A549 (cell line): ENCODE results near the gene CASP9. TPM values are rescaled to one million over a fixed set of nuclear protein-coding genes. Genes with fewer than 3 reads are reported as not detected.

Experiments used
- ATAC-seq, 2 experiments: fragments of 200-7000 bp in 1 of 2; fragments of >200 bp in 1 of 2; cut with Nextera tagmentation in 1 of 2; cut with Tn5 transposase in 1 of 2; 3 replicates each; pipeline versions ENCODE4 v1.8.0 to v1.9.1; 2018 to 2020; ENCODE audit warnings: mild to moderate bottlenecking in 1 of 2, moderate library complexity in 1 of 2
- CTCF ChIA-PET: fragments of 300-600 bp; sonication (Branson Sonifier 250); formaldehyde crosslinking; extraction: SDS; loops from one replicate; lab custom pipeline; 2021; ENCODE audit warnings: antibody characterized with exemption, inconsistent platforms; lab: Yijun Ruan, JAX
- POLR2A ChIA-PET: fragments of 350-600 bp; formaldehyde crosslinking; extraction: SDS; loops from one replicate; lab custom pipeline; 2021; ENCODE audit warnings: antibody characterized with exemption, inconsistent platforms; lab: Yijun Ruan, JAX
- DNase-seq, 2 experiments: peaks; one replicate each; pipeline versions ENCODE4 v3.0.0 to v3.0.0-alpha.2; 2011 to 2016; ENCODE audit warnings: low read depth in 1 of 2, low spot score in 1 of 2
- FAIRE-seq: peaks from 2 replicates; lab custom pipeline; 2011; peaks lifted over from hg19 to GRCh38; lab: Jason Lieb, UNC
- H3K27ac ChIP-seq, 2 experiments: fragments of >200 bp; sonication (Bioruptor Twin); formaldehyde crosslinking; 3 replicates each; pipeline ENCODE4 v1.5.1; 2016 to 2017
- H3K4me1 ChIP-seq: fragments of >200 bp; sonication (Bioruptor Twin); formaldehyde crosslinking; 3 replicates; pipeline ENCODE4 v1.6.1; 2016
- H3K4me2 ChIP-seq: fragments of >200 bp; sonication (Bioruptor Twin); formaldehyde crosslinking; 3 replicates; pipeline ENCODE4 v1.6.1; 2016
- H3K4me3 ChIP-seq: fragments of >200 bp; sonication (Bioruptor Twin); formaldehyde crosslinking; 3 replicates; pipeline ENCODE4 v1.5.1; 2016
- H3K9me3 ChIP-seq: fragments of >200 bp; sonication (Bioruptor Twin); formaldehyde crosslinking; 3 replicates; pipeline ENCODE4 v1.6.1; 2016
- BHLHE40 ChIP-seq: IDR thresholded peaks from 2 replicates; pipeline ENCODE4 v1.6.1; 2012; ENCODE audit warnings: low read depth, low read length, inconsistent platforms
- CHD2 ChIP-seq: fragments of 150-350 bp; IDR thresholded peaks from 2 replicates; pipeline ENCODE4 v1.6.1; 2014; ENCODE audit warnings: low read length; ENCODE audit not compliant: partially characterized antibody
- EHF ChIP-seq: fragments of 250-450 bp; sonication (Bioruptor Pico); IDR thresholded peaks from 2 replicates; pipeline ENCODE4 v1.5.0; 2020; ENCODE audit warnings: mild to moderate bottlenecking
- EP300 ChIP-seq, 2 experiments: fragments of >200 bp; sonication (Bioruptor Twin); formaldehyde crosslinking; IDR thresholded peaks; 2 replicates in 1 of 2; 3 replicates in 1 of 2; pipeline ENCODE4 v1.6.1; 2016 to 2017
- ESRRA ChIP-seq: fragments of 150-350 bp; IDR thresholded peaks from 2 replicates; pipeline ENCODE4 v1.6.1; 2014; ENCODE audit warnings: mild to moderate bottlenecking, low read length, borderline replicate concordance
- FOSB ChIP-seq: fragments of 250-450 bp; sonication (Bioruptor Pico); IDR thresholded peaks from 2 replicates; pipeline ENCODE4 v1.5.0; 2020; ENCODE audit warnings: mild to moderate bottlenecking, moderate library complexity
- FOXS1 ChIP-seq: fragments of 250-450 bp; sonication (Bioruptor Pico); IDR thresholded peaks from 2 replicates; pipeline ENCODE4 v1.5.0; 2020; ENCODE audit warnings: mild to moderate bottlenecking, moderate library complexity
- GATA3 ChIP-seq: IDR thresholded peaks from 2 replicates; pipeline ENCODE4 v1.6.1; 2012; ENCODE audit warnings: borderline replicate concordance
- HEYL ChIP-seq: fragments of 250-450 bp; sonication (Bioruptor Pico); IDR thresholded peaks from 2 replicates; pipeline ENCODE4 v1.8.0; 2021; ENCODE audit warnings: mild to moderate bottlenecking, moderate library complexity
- HOXB13 ChIP-seq: fragments of 250-450 bp; sonication (Bioruptor Pico); IDR thresholded peaks from 2 replicates; pipeline ENCODE4 v1.5.0; 2020; ENCODE audit warnings: low read depth, mild to moderate bottlenecking, moderate library complexity
- JUN ChIP-seq, 2 experiments: fragments of >200 bp; sonication (Bioruptor Twin); formaldehyde crosslinking; IDR thresholded peaks; 2 replicates in 1 of 2; 3 replicates in 1 of 2; pipeline ENCODE4 v1.6.1; 2016 to 2017
- JUNB ChIP-seq: fragments of >200 bp; sonication (Bioruptor Twin); formaldehyde crosslinking; IDR thresholded peaks from 2 replicates; pipeline ENCODE4 v1.6.1; 2016
- KDM1A ChIP-seq: fragments of 200-600 bp; sonication (generic); IDR thresholded peaks from 2 replicates; pipeline ENCODE4 v1.6.1; 2016; ENCODE audit warnings: low read depth, mild to moderate bottlenecking
- MAZ ChIP-seq: fragments of 150-350 bp; IDR thresholded peaks from 2 replicates; pipeline ENCODE4 v1.6.1; 2014; ENCODE audit warnings: antibody characterized with exemption, low read depth, low read length, borderline replicate concordance
- NPAS2 ChIP-seq: fragments of 250-450 bp; sonication (Bioruptor Pico); IDR thresholded peaks from 2 replicates; pipeline ENCODE4 v1.8.0; 2022; ENCODE audit warnings: mild to moderate bottlenecking, moderate library complexity, borderline replicate concordance
- NR3C1 ChIP-seq: fragments of >200 bp; sonication (Bioruptor Twin); formaldehyde crosslinking; IDR thresholded peaks from 3 replicates; pipeline ENCODE4 v1.6.1; 2017
- PHF8 ChIP-seq: fragments of 200-600 bp; sonication (generic); IDR thresholded peaks from 2 replicates; pipeline ENCODE4 v1.6.1; 2016; ENCODE audit warnings: low read depth, mild to moderate bottlenecking, antibody characterized with exemption, moderate library complexity, borderline replicate concordance
- POLR2A ChIP-seq: IDR thresholded peaks from 2 replicates; pipeline ENCODE4 v1.6.1; 2012; ENCODE audit warnings: mild to moderate bottlenecking, low read length
- POLR2AphosphoS2 ChIP-seq: conservative IDR thresholded peaks from 2 replicates; pipeline ENCODE4 v1.6.1; 2012; ENCODE audit warnings: low read length, improper control_type of control experiment, inconsistent platforms
- RCOR1 ChIP-seq: fragments of 150-350 bp; IDR thresholded peaks from 2 replicates; pipeline ENCODE4 v1.6.1; 2014; ENCODE audit warnings: antibody characterized with exemption, low read length, low read depth
- RNF2 ChIP-seq: fragments of 200-600 bp; sonication (generic); IDR thresholded peaks from 2 replicates; pipeline ENCODE4 v1.6.1; 2016; ENCODE audit warnings: low read depth, mild to moderate bottlenecking, antibody characterized with exemption, moderate library complexity, borderline replicate concordance
- SREBF2 ChIP-seq: fragments of 450-650 bp; IDR thresholded peaks from 2 replicates; pipeline ENCODE4 v1.6.1; 2014; ENCODE audit warnings: mild to moderate bottlenecking, moderate library complexity
- TFCP2L1 ChIP-seq: fragments of 250-450 bp; sonication (Bioruptor Pico); IDR thresholded peaks from 2 replicates; pipeline ENCODE4 v1.5.0; 2021; ENCODE audit warnings: mild to moderate bottlenecking
- TP53 ChIP-seq: fragments of 250-450 bp; sonication (Bioruptor Pico); IDR thresholded peaks from 2 replicates; pipeline ENCODE4 v1.5.0; 2021; ENCODE audit warnings: mild to moderate bottlenecking, moderate library complexity
- ZNF302 ChIP-seq: fragments of 250-450 bp; sonication (Bioruptor Pico); IDR thresholded peaks from 2 replicates; pipeline ENCODE4 v1.9.0; 2021; ENCODE audit warnings: inconsistent platforms, mild to moderate bottlenecking, moderate library complexity
- WGBS: methylation state at CpG from one replicate; pipeline ENCODE4 v1.1.6; 2017; ENCODE audit errors: missing lambda C conversion rate; 5-methylcytosine and 5-hydroxymethylcytosine counted together
- polyA plus RNA-seq, 4 experiments: library from polyadenylated mRNA; depleted of rRNA in 3 of 4; stranded (reverse); fragments of >200 nt; fragmentation: RNase III in 1 of 4; extraction: RNeasy Plus Mini Kit Qiagen cat#74134 plus additional on column Dnase treatment in 1 of 4; gene quantifications; 2 replicates in 3 of 4; 3 replicates in 1 of 4; pipeline ENCODE4 v1.2.3, GENCODE V29; 2011 to 2017
- TF ChIP-seq, protein P1 (sequence below): IDR thresholded peaks from 2 replicates; pipeline ENCODE4 v1.6.1; 2012
- TF ChIP-seq, protein P2 (sequence below): fragments of 200-600 bp; sonication (generic); IDR thresholded peaks from 2 replicates; pipeline ENCODE4 v1.6.1; 2016; ENCODE audit warnings: antibody characterized with exemption, mild to moderate bottlenecking, moderate library complexity
- TF ChIP-seq, protein P3 (sequence below): IDR thresholded peaks from 2 replicates; pipeline ENCODE4 v1.6.1; 2012; ENCODE audit warnings: low read depth, borderline replicate concordance
- TF ChIP-seq, protein P4 (sequence below): fragments of >200 bp; sonication (Bioruptor Twin); formaldehyde crosslinking; IDR thresholded peaks from 3 replicates; pipeline ENCODE4 v1.6.1; 2016
- TF ChIP-seq, protein P5 (sequence below): IDR thresholded peaks from 2 replicates; pipeline ENCODE4 v1.6.1; 2012

CASP9 gene
- polyA plus RNA-seq, 2 of the 4 experiments (the other 2 are of a cell fraction): 11.0 to 16.1 TPM

DNA sequence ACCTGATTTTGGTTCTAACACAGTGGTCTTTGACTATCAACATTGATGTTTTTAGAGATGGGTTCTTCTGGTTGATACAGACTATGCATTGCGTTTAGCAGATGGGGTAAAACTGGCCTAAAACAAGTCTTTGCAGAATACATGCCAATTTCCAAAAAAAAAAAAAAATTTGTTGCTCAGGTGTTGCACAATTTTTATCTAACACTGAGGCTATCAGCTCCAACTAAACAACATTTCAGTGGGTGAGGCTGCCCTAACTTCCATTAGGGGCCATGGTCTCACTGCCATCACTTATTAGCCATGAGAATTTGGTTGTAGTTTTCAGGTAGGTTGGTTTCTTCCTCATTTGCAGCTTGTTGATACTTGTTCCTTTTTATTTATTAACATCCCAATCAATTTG lies 46.8 kb upstream of the CASP9 start:
- WGBS: 77% methylated on average over 1 of the region's 1 CpG
- no peaks in the 10 kb centered on the region for H3K4me1 ChIP-seq
- POLR2A ChIA-PET: no interaction called here
- no peak for DNase-seq
- H3K4me3 ChIP-seq: no peak overlapping the region
- H3K4me2 ChIP-seq: no peak overlapping the region
- no peak for ATAC-seq
- FAIRE-seq: no peak
- CTCF ChIA-PET: interaction anchor here (0.5 to 1.2 kb wide), 2 partner anchors 161 to 280 kb away, joined by 3 to 4 read pairs; no protein-coding TSS in a partner anchor
- no peak overlapping the region for H3K27ac ChIP-seq
- TF ChIP-seq JUNB (no peak), NR3C1 (no peak), HEYL (CRISPR knock-in tag) (no peak), POLR2AphosphoS2 (no peak), CHD2 (no peak), KDM1A (no peak), SREBF2 (no peak), RCOR1 (no peak), HOXB13 (CRISPR knock-in tag) (no peak), PHF8 (no peak), POLR2A (no peak), FOXS1 (CRISPR knock-in tag) (no peak), TFCP2L1 (CRISPR knock-in tag) (no peak)
- TF ChIP-seq, protein P1, sequence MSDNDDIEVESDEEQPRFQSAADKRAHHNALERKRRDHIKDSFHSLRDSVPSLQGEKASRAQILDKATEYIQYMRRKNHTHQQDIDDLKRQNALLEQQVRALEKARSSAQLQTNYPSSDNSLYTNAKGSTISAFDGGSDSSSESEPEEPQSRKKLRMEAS: no peak
- TF ChIP-seq, protein P2, sequence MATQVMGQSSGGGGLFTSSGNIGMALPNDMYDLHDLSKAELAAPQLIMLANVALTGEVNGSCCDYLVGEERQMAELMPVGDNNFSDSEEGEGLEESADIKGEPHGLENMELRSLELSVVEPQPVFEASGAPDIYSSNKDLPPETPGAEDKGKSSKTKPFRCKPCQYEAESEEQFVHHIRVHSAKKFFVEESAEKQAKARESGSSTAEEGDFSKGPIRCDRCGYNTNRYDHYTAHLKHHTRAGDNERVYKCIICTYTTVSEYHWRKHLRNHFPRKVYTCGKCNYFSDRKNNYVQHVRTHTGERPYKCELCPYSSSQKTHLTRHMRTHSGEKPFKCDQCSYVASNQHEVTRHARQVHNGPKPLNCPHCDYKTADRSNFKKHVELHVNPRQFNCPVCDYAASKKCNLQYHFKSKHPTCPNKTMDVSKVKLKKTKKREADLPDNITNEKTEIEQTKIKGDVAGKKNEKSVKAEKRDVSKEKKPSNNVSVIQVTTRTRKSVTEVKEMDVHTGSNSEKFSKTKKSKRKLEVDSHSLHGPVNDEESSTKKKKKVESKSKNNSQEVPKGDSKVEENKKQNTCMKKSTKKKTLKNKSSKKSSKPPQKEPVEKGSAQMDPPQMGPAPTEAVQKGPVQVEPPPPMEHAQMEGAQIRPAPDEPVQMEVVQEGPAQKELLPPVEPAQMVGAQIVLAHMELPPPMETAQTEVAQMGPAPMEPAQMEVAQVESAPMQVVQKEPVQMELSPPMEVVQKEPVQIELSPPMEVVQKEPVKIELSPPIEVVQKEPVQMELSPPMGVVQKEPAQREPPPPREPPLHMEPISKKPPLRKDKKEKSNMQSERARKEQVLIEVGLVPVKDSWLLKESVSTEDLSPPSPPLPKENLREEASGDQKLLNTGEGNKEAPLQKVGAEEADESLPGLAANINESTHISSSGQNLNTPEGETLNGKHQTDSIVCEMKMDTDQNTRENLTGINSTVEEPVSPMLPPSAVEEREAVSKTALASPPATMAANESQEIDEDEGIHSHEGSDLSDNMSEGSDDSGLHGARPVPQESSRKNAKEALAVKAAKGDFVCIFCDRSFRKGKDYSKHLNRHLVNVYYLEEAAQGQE: no peak
- no peaks in the 10 kb centered on the region for H3K9me3 ChIP-seq

DNA sequence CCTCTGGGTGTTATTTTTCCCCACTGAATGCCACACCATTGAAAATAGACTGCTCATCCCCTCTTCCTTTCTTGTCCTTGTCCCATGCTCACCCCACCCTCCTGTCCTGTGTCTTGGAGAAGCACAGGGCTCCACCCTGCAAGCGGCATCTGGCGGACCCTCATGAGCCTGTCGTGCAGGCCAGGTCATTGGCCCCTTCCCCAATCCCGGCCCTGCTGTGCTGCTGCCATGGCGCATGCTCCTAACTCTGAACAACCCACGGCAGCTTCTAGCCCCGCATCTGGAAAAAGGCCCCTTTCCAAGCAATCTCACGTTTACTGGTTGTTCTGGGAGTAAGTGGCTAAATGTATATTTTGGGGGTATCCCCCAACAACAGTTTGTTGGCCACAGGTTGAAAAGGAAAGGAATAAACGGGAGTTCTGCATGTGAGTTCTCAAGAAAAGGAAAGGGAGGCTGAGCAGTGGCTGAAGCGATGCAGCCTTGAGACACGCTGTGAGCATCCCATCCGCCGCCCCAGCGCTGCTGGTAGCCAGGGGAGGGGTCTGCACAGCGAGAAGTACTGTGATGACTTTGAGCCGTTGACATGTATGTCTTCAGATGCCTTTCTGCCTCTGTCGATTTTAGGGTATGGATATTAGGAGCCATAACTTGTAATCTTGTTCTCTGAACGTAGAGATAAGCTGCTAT lies 44.5 kb upstream of the CASP9 start:
- 93% methylated on average over 18 of the region's 18 CpGs for WGBS
- no peak overlapping the region for H3K27ac ChIP-seq
- no peak overlapping the region for H3K4me2 ChIP-seq
- no peak for FAIRE-seq
- DNase-seq: no peak
- CTCF ChIA-PET: no interaction called here
- no peaks in the 10 kb centered on the region for H3K9me3 ChIP-seq
- no peak for ATAC-seq
- H3K4me3 ChIP-seq: no peak overlapping the region
- POLR2A ChIA-PET: no interaction called here
- H3K4me1 ChIP-seq: no peaks in the 10 kb centered on the region
- TF ChIP-seq NPAS2 (no peak), EP300 (IDR thresholded peaks at IDR 0.05) (no peak), BHLHE40 (no peak), NR3C1 (no peak), GATA3 (no peak), JUN (IDR thresholded peaks at IDR 0.05) (no peak), EHF (no peak), RNF2 (no peak), SREBF2 (no peak), FOXS1 (CRISPR knock-in tag) (no peak), FOSB (CRISPR knock-in tag) (no peak), MAZ (no peak), CHD2 (no peak), ZNF302 (CRISPR knock-in tag) (no peak), TP53 (CRISPR knock-in tag) (no peak), ESRRA (no peak)
- TF ChIP-seq, protein P3, sequence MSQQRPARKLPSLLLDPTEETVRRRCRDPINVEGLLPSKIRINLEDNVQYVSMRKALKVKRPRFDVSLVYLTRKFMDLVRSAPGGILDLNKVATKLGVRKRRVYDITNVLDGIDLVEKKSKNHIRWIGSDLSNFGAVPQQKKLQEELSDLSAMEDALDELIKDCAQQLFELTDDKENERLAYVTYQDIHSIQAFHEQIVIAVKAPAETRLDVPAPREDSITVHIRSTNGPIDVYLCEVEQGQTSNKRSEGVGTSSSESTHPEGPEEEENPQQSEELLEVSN: no peak
- TF ChIP-seq, protein P4, sequence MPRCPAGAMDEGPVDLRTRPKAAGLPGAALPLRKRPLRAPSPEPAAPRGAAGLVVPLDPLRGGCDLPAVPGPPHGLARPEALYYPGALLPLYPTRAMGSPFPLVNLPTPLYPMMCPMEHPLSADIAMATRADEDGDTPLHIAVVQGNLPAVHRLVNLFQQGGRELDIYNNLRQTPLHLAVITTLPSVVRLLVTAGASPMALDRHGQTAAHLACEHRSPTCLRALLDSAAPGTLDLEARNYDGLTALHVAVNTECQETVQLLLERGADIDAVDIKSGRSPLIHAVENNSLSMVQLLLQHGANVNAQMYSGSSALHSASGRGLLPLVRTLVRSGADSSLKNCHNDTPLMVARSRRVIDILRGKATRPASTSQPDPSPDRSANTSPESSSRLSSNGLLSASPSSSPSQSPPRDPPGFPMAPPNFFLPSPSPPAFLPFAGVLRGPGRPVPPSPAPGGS: no peak
- TF ChIP-seq, protein P5, sequence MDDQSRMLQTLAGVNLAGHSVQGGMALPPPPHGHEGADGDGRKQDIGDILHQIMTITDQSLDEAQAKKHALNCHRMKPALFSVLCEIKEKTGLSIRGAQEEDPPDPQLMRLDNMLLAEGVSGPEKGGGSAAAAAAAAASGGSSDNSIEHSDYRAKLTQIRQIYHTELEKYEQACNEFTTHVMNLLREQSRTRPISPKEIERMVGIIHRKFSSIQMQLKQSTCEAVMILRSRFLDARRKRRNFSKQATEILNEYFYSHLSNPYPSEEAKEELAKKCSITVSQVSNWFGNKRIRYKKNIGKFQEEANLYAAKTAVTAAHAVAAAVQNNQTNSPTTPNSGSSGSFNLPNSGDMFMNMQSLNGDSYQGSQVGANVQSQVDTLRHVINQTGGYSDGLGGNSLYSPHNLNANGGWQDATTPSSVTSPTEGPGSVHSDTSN: no peak
